Endothelial cell of umbilical vein (primary cell): ENCODE results near the gene CEP164. TPM values are rescaled to one million over a fixed set of nuclear protein-coding genes. Genes with fewer than 3 reads are reported as not detected.

ENCODE experiments used
- BruUV-seq: library from RNA; stranded (reverse); fragments of 400-500 nt; replicated peaks from 2 replicates; lab custom pipeline; 2021; lab: Mats Ljungman, UMichigan
- CTCF ChIA-PET: fragments of 300-600, 350-600 bp; sonication (Branson Sonifier 250); formaldehyde crosslinking; loops from one replicate; lab custom pipeline; 2021; ENCODE audit warnings: antibody characterized with exemption, inconsistent platforms; lab: Charles Lee
- POLR2A ChIA-PET: fragments of 300-600, 350-600 bp; sonication (Branson Sonifier 250); formaldehyde crosslinking; loops from one replicate; lab custom pipeline; 2021; ENCODE audit warnings: antibody characterized with exemption, inconsistent platforms; lab: Charles Lee
- DNase-seq: peaks from one replicate; pipeline ENCODE4 v3.0.0-alpha.2; 2011; ENCODE audit warnings: low read depth, low spot score
- FAIRE-seq: peaks from 2 replicates; lab custom pipeline; 2011; peaks lifted over from hg19 to GRCh38; lab: Jason Lieb, UNC
- H2AFZ ChIP-seq: 2 replicates; pipeline ENCODE4 v1.6.0; 2012; ENCODE audit warnings: low read depth, low read length, control low read depth, inconsistent platforms
- H3K27ac ChIP-seq: 2 replicates; pipeline ENCODE4 v1.5.1; 2011; ENCODE audit warnings: low read depth, mild to moderate bottlenecking, control low read depth, low read length, moderate library complexity; ENCODE audit not compliant: insufficient read depth
- H3K27me3 ChIP-seq, 2 experiments: 2 replicates each; pipeline versions ENCODE4 v1.6.0 to v1.6.1; 2011; ENCODE audit warnings: low read length in 2 of 2, mixed read lengths in 1 of 2; ENCODE audit not compliant: control insufficient read depth in 2 of 2, insufficient read depth in 2 of 2
- H3K36me3 ChIP-seq, 2 experiments: 2 replicates in 1 of 2; 3 replicates in 1 of 2; pipeline ENCODE4 v1.5.1; 2011; ENCODE audit warnings: low read length in 2 of 2, mild to moderate bottlenecking in 1 of 2, moderate library complexity in 1 of 2; ENCODE audit not compliant: control insufficient read depth in 2 of 2, insufficient read depth in 2 of 2; ENCODE audit errors: extremely low read depth in 1 of 2
- H3K4me1 ChIP-seq: 3 replicates; pipeline ENCODE4 v1.5.1; 2011; ENCODE audit warnings: mild to moderate bottlenecking, low read length; ENCODE audit not compliant: control insufficient read depth, insufficient read depth; ENCODE audit errors: extremely low read depth
- H3K4me2 ChIP-seq: 2 replicates; pipeline ENCODE4 v1.6.1; 2011; ENCODE audit warnings: low read length, control low read depth, mixed read lengths; ENCODE audit not compliant: insufficient read depth
- H3K4me3 ChIP-seq, 3 experiments: fragments of 200-600 bp in 1 of 3; sonication (generic), shearing (Covaris generic) in 1 of 3; replicated peaks in 1 of 3; 2 replicates each; pipeline ENCODE4 v1.5.1; 2011 to 2016; ENCODE audit warnings: control low read depth in 3 of 3, low read length in 3 of 3, mild to moderate bottlenecking in 2 of 3, inconsistent platforms in 1 of 3, low read depth in 1 of 3, moderate library complexity in 1 of 3; ENCODE audit not compliant: insufficient read depth in 1 of 3
- H3K79me2 ChIP-seq: 2 replicates; pipeline ENCODE4 v1.6.0; 2012; ENCODE audit warnings: low read length, inconsistent platforms; ENCODE audit not compliant: control insufficient read depth, insufficient read depth
- H3K9ac ChIP-seq: replicated peaks from 2 replicates; pipeline ENCODE3; 2011; ENCODE audit warnings: low read length, control low read depth; ENCODE audit not compliant: insufficient read depth; ENCODE audit errors: extremely low read depth
- H3K9me1 ChIP-seq: replicated peaks from 3 replicates; pipeline ENCODE4 v1.6.0; 2011; ENCODE audit warnings: mild to moderate bottlenecking, low read length; ENCODE audit not compliant: control insufficient read depth, insufficient read depth; ENCODE audit errors: extremely low read depth
- H3K9me3 ChIP-seq: replicated peaks from 2 replicates; pipeline ENCODE4 v1.5.1; 2012; ENCODE audit warnings: low read length, inconsistent platforms; ENCODE audit not compliant: control insufficient read depth, insufficient read depth
- H4K20me1 ChIP-seq: replicated peaks from 2 replicates; pipeline ENCODE3; 2011; ENCODE audit warnings: mild to moderate bottlenecking, low read length; ENCODE audit not compliant: control insufficient read depth, insufficient read depth; ENCODE audit errors: extremely low read depth
- CTCF ChIP-seq, 2 donors: IDR thresholded peaks; 1 replicate in 1 of 2; 2 replicates in 1 of 2; pipeline ENCODE4 v1.5.1; 2011; ENCODE audit warnings: low read length in 2 of 2, mild to moderate bottlenecking in 2 of 2, moderate library complexity in 2 of 2, control low read depth in 1 of 2, inconsistent platforms in 1 of 2, low read depth in 1 of 2; ENCODE audit not compliant: insufficient read depth in 1 of 2; ENCODE audit errors: extremely low read depth in 1 of 2
- EZH2 ChIP-seq: IDR thresholded peaks from 2 replicates; pipeline ENCODE4 v1.6.1; 2012; ENCODE audit warnings: borderline replicate concordance, low read depth, mild to moderate bottlenecking, moderate library complexity, low read length, inconsistent platforms; ENCODE audit not compliant: severe bottlenecking
- FOS ChIP-seq: IDR thresholded peaks from 2 replicates; pipeline ENCODE4 v1.6.1; 2011; ENCODE audit warnings: mild to moderate bottlenecking, low read length, moderate library complexity, borderline replicate concordance; ENCODE audit not compliant: insufficient read depth
- GATA2 ChIP-seq: IDR thresholded peaks from 2 replicates; pipeline ENCODE4 v1.7.0; 2011; ENCODE audit warnings: low read depth, mild to moderate bottlenecking, moderate library complexity, mixed read lengths, low read length; ENCODE audit not compliant: insufficient read length, insufficient read depth
- JUN ChIP-seq: IDR thresholded peaks from 2 replicates; pipeline ENCODE4 v1.6.1; 2011; ENCODE audit warnings: borderline replicate concordance, low read depth; ENCODE audit not compliant: insufficient read length, insufficient read depth
- MAX ChIP-seq: IDR thresholded peaks from 2 replicates; pipeline ENCODE4 v1.6.1; 2011; ENCODE audit not compliant: insufficient read depth, insufficient read length
- MYC ChIP-seq: IDR thresholded peaks from one replicate; pipeline ENCODE4 v1.6.1; 2011; ENCODE audit warnings: mild to moderate bottlenecking, low read depth, low read length
- POLR2A ChIP-seq: IDR thresholded peaks from 2 replicates; pipeline ENCODE4 v1.6.1; 2012; ENCODE audit warnings: low read depth, mild to moderate bottlenecking, control low read depth, low read length
- POLR2AphosphoS5 ChIP-seq: IDR thresholded peaks from 2 replicates; pipeline ENCODE4 v1.6.1; 2012; ENCODE audit warnings: low read depth, mild to moderate bottlenecking, control low read depth, low read length, moderate library complexity; ENCODE audit not compliant: insufficient read depth
- dilution Hi-C: fragments of 300-500 bp; cut with MboI; formaldehyde crosslinking; loops from one replicate; pipeline ENCODE4 v1.15.0; 2019; ENCODE audit warnings: low sequenced_read_pairs; ENCODE audit not compliant: extremely low pct_ligation_motif_present
- intact Hi-C: fragments of 100-400 bp; cut with micrococcal nuclease; formaldehyde crosslinking; loops from one replicate; pipeline ENCODE4 v1.10.0; 2022
- polyA plus RNA-seq, 4 experiments: library from polyadenylated mRNA; depleted of rRNA in 3 of 4; stranded (reverse) in 3 of 4; unstranded in 1 of 4; fragments of >200 nt; gene quantifications; 2 replicates each; pipeline versions ENCODE4 v1.2.1 to v1.2.3, GENCODE V29; 2011 to 2012; ENCODE audit warnings: missing spikeins in 1 of 4
- total RNA-seq: library from RNA; stranded (reverse); gene quantifications from 2 replicates; pipeline ENCODE4 v1.2.3, GENCODE V29; 2021

The CEP164 gene
- total and polyA plus RNA-seq, 2 donors (not counting 3 experiments of a cell fraction or from before 2014, with no cell fraction given) = 22.7 to 48.4 TPM

- TF ChIP-seq EZH2 (no peak), CTCF (IDR thresholded peaks at IDR 0.05; ENCODE audit: extremely low read depth in 1 of 2, insufficient read depth in 1 of 2, low read depth in 1 of 2, low read length in 2 of 2) (no peak), MYC (no peak), GATA2 (no peak)
- no TSS peak for BruUV-seq
- Histone ChIP-seq H3K9ac (no peak overlapping the region), H3K4me3 (no peak overlapping the region), H3K9me1 (no peaks in the 10 kb centered on the region), H3K27me3 (no peaks in the 10 kb centered on the region), H3K36me3 (no peaks in the 10 kb centered on the region), H3K27ac (no peak overlapping the region), H4K20me1 (no peaks in the 10 kb centered on the region), H2AFZ (no peak overlapping the region), H3K4me2 (no peak overlapping the region), H3K4me1 (no peaks in the 10 kb centered on the region), H3K79me2 (no peaks in the 10 kb centered on the region), H3K9me3 (no peaks in the 10 kb centered on the region)
- FAIRE-seq = no peak
- dilution Hi-C loops (no loop called here), intact Hi-C loops (no loop called here)
- no peak for DNase-seq
- CTCF ChIA-PET = no interaction called here
- POLR2A ChIA-PET = no interaction called here
These were observed 107.7 kb downstream of the CEP164 start for GRCh38 chr11:117435326-117435725.

GRCh38 chr11:117437041-117437790 is 109.6 kb downstream of the CEP164 start:
- BruUV-seq = no TSS peak
- dilution Hi-C loops = no loop called here
- no peak for FAIRE-seq

More at GRCh38 chr11:117437041-117437790, 109.6 kb downstream of the CEP164 start:
- no peak for DNase-seq
- Histone ChIP-seq H3K4me2 (no peak overlapping the region), H3K27ac (no peak overlapping the region), H3K27me3 (no peaks in the 10 kb centered on the region), H3K79me2 (no peaks in the 10 kb centered on the region), H2AFZ (no peak overlapping the region), H3K4me1 (no peaks in the 10 kb centered on the region), H3K9me1 (no peaks in the 10 kb centered on the region), H3K36me3 (no peaks in the 10 kb centered on the region), H4K20me1 (no peaks in the 10 kb centered on the region), H3K9ac (no peak overlapping the region), H3K9me3 (no peaks in the 10 kb centered on the region), H3K4me3 (no peak overlapping the region)
- intact Hi-C loops = no loop called here
- ChIA-PET POLR2A (no interaction called here), CTCF (interaction anchor here (1.3 kb wide), 1 partner anchor 11 kb away, joined by 3 read pairs; no protein-coding TSS in a partner anchor)
- TF ChIP-seq POLR2A = no peak
- no peak for TF ChIP-seq POLR2AphosphoS5
- no peak for TF ChIP-seq GATA2
- no peak for TF ChIP-seq EZH2
- TF ChIP-seq MYC = no peak
- no peak for TF ChIP-seq JUN
- TF ChIP-seq CTCF (IDR thresholded peaks at IDR 0.05; ENCODE audit: extremely low read depth in 1 of 2, insufficient read depth in 1 of 2, low read depth in 1 of 2, low read length in 2 of 2) = no peak
- TF ChIP-seq MAX = no peak
- no peak for TF ChIP-seq FOS
